ENCODE data around the gene CLDN22.
"Not testable (repeated sequence)": the region's sequence is repeated elsewhere in the genome, so short reads cannot be mapped to it uniquely, and the experiment has no call there.

The CLDN22 gene

DNA sequence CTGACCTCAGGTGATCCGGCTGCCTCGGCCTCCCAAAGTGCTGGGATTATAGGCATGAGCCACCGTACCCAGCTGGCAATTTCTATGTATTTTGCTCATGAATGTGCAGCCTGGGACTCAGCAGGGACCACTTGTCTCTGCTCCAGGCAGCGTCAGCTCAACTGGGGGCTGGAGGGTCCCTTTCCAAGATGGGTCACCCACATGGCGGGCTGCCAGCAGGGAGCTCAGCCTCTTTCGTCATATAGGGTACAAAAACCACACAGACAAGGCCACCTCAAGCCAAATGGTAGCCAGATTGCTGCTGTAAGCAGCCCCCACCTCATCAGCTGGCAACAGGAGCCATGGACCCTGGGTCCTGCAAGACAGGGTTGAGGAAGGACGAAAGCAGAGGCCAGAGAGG, 4.5 kb upstream of the CLDN22 start:
- Histone ChIP-seq H3K4me3 (ENCODE audit: low read length) (no peak overlapping the region), H3F3A (ENCODE audit: insufficient read depth, low read length) (no peaks in the 10 kb centered on the region), H3K9me2 (replicated peaks; ENCODE audit: insufficient read depth, low read length) (no peaks in the 10 kb centered on the region), H4K20me1 (ENCODE audit: insufficient read depth, low read length) (no peaks in the 10 kb centered on the region), H3K4me2 (ENCODE audit: low read depth, low read length) (no peak overlapping the region), H3K9me3 (replicated peaks; ENCODE audit: insufficient read depth, low read length) (no peaks in the 10 kb centered on the region), H3K4me1 (ENCODE audit: low read length) (no peaks in the 10 kb centered on the region), H3K27ac (ENCODE audit: low read length) (no peak overlapping the region), H3K27me3 (replicated peaks; ENCODE audit: insufficient read depth, low read length) (no peaks in the 10 kb centered on the region), H3K79me2 (ENCODE audit: low read length) (no peaks in the 10 kb centered on the region), H2AFZ (ENCODE audit: low read length) (no peak overlapping the region), H3K36me3 (replicated peaks; ENCODE audit: insufficient read depth, low read length) (no peaks in the 10 kb centered on the region), H3K9ac (ENCODE audit: low read length) (no peak overlapping the region)
- no peak for TF ChIP-seq CTCF (IDR thresholded peaks at IDR 0.05; ENCODE audit: low read length)
- no peak for TF ChIP-seq EZH2 (optimal IDR thresholded peaks at IDR 0.05; ENCODE audit: low read depth, low read length)
- TF ChIP-seq EZH2phosphoT487 (IDR thresholded peaks at IDR 0.05; ENCODE audit: low read length), result no peak
- no peak for DNase-seq

- H3K4me2 ChIP-seq (ENCODE audit: low read depth, low read length); H3K27ac ChIP-seq (ENCODE audit: low read length); H3F3A ChIP-seq (ENCODE audit: insufficient read depth, low read length); H3K4me1 ChIP-seq (ENCODE audit: low read length); H3K27me3 ChIP-seq (replicated peaks; ENCODE audit: insufficient read depth, low read length); H3K79me2 ChIP-seq (ENCODE audit: low read length); H3K9me2 ChIP-seq (replicated peaks; ENCODE audit: insufficient read depth, low read length); H3K36me3 ChIP-seq (replicated peaks; ENCODE audit: insufficient read depth, low read length); DNase-seq; H3K9me3 ChIP-seq (replicated peaks; ENCODE audit: insufficient read depth, low read length); H3K9ac ChIP-seq (ENCODE audit: low read length); H2AFZ ChIP-seq (ENCODE audit: low read length); H4K20me1 ChIP-seq (ENCODE audit: insufficient read depth, low read length); H3K4me3 ChIP-seq (ENCODE audit: low read length): not testable (repeated sequence)
Measured at GRCh38 chr4:183324056-183324455, 4.0 kb upstream of the CLDN22 start.

DNA sequence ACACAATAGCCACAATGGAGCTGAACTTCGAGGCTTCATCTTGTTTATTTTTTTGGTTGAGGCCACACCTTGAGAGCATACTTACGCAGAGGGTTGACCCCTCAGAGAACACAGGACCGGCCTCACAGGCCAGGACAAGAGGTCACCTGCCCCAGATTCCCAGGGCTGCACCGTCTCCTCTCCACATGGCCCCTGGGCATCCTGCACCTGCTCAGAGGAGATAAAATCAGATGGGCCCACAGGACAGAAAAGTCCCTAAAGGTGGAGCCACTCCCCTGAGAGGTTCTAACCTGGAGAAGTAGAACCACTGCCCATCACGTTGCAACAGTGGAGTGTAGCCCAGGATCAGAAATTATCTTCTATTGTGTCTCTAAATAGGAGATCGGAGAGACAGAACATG, 3.2 kb upstream of the CLDN22 start:
- no peak overlapping the region for H3K4me2 ChIP-seq (ENCODE audit: low read depth, low read length)
- H4K20me1 ChIP-seq (ENCODE audit: insufficient read depth, low read length), result no peaks in the 10 kb centered on the region
- no peaks in the 10 kb centered on the region for H3K4me1 ChIP-seq (ENCODE audit: low read length)
- H2AFZ ChIP-seq (ENCODE audit: low read length), result no peak overlapping the region
- no peak for DNase-seq
- H3K9me2 ChIP-seq (replicated peaks; ENCODE audit: insufficient read depth, low read length), result no peaks in the 10 kb centered on the region
- H3K27ac ChIP-seq (ENCODE audit: low read length), result no peak overlapping the region
- no peak for TF ChIP-seq EZH2phosphoT487 (IDR thresholded peaks at IDR 0.05; ENCODE audit: low read length)
- TF ChIP-seq CTCF (IDR thresholded peaks at IDR 0.05; ENCODE audit: low read length), result no peak
- no peak for TF ChIP-seq EZH2 (optimal IDR thresholded peaks at IDR 0.05; ENCODE audit: low read depth, low read length)
- no peaks in the 10 kb centered on the region for H3K9me3 ChIP-seq (replicated peaks; ENCODE audit: insufficient read depth, low read length)
- H3K9ac ChIP-seq (ENCODE audit: low read length), result no peak overlapping the region
- H3K27me3 ChIP-seq (replicated peaks; ENCODE audit: insufficient read depth, low read length), result no peaks in the 10 kb centered on the region
- H3F3A ChIP-seq (ENCODE audit: insufficient read depth, low read length), result no peaks in the 10 kb centered on the region
- H3K36me3 ChIP-seq (replicated peaks; ENCODE audit: insufficient read depth, low read length), result no peaks in the 10 kb centered on the region
- H3K4me3 ChIP-seq (ENCODE audit: low read length), result no peak overlapping the region
- no peaks in the 10 kb centered on the region for H3K79me2 ChIP-seq (ENCODE audit: low read length)

DNA sequence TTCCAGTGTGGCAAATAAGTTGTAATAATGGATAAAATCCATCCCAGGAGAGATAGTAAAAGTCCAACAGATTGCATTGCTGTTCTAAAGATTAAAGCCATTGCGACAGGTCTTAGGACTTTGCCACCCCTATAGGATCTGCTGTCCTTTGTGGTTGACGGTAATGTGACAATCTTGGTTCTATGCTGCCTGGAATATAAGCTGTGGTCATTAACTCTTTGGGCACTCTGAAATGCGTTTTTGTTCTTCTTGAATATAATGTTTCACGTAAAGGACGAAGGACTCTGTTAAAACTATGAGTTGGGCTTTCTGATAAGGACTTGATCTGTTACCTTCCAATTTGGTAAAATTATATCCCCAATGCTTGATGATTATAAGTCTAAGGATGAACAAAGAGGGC, 2.2 kb upstream of the CLDN22 start, which contains the start of gene CLDN24:
CLDN24 (minus strand) TSS at position 101 of the 400 bp plus-strand sequence; CDS start at position 101, 0 bp downstream.
- H3K79me2 ChIP-seq (ENCODE audit: low read length), result no peaks in the 10 kb centered on the region
- H3K36me3 ChIP-seq (replicated peaks; ENCODE audit: insufficient read depth, low read length), result no peaks in the 10 kb centered on the region
- no peaks in the 10 kb centered on the region for H3K27me3 ChIP-seq (replicated peaks; ENCODE audit: insufficient read depth, low read length)

More for the DNA sequence above, 2.2 kb upstream of the CLDN22 start, which contains the start of gene CLDN24:
- Histone ChIP-seq H3K9ac (ENCODE audit: low read length) (no peak within 1 kb of the TSS), H4K20me1 (ENCODE audit: insufficient read depth, low read length) (no peaks in the 10 kb centered on the region), H3K4me1 (ENCODE audit: low read length) (no peaks in the 10 kb centered on the region), H3K9me3 (replicated peaks; ENCODE audit: insufficient read depth, low read length) (no peaks in the 10 kb centered on the region), H3F3A (ENCODE audit: insufficient read depth, low read length) (no peaks in the 10 kb centered on the region), H3K27ac (ENCODE audit: low read length) (no peak within 1 kb of the TSS), H3K4me2 (ENCODE audit: low read depth, low read length) (no peak within 1 kb of the TSS), H3K9me2 (replicated peaks; ENCODE audit: insufficient read depth, low read length) (no peaks in the 10 kb centered on the region), H2AFZ (ENCODE audit: low read length) (no peak within 1 kb of the TSS), H3K4me3 (ENCODE audit: low read length) (no peak within 1 kb of the TSS)
- no peak for DNase-seq
- no peak for TF ChIP-seq EZH2 (optimal IDR thresholded peaks at IDR 0.05; ENCODE audit: low read depth, low read length)
- TF ChIP-seq CTCF (IDR thresholded peaks at IDR 0.05; ENCODE audit: low read length), result no peak
- TF ChIP-seq EZH2phosphoT487 (IDR thresholded peaks at IDR 0.05; ENCODE audit: low read length), result no peak
